K562 (cell line): ENCODE measurements around the gene PARD3. TPM values are rescaled to one million over a fixed set of nuclear protein-coding genes. Genes with fewer than 3 reads are reported as not detected.

Experiments used
- ATAC-seq: fragments of 200-7000 bp; cut with Tn5 transposase; 3 replicates; pipeline ENCODE4 v1.9.1; 2020; ENCODE audit warnings: moderate library complexity
- BruUV-seq: library from RNA; stranded (reverse); fragments of 400-500 nt; replicated peaks from 2 replicates; lab custom pipeline; 2021; lab: Mats Ljungman, UMichigan
- CTCF ChIA-PET: fragments of 300-600 bp; formaldehyde crosslinking; extraction: SDS; loops from one replicate; lab custom pipeline; 2021; ENCODE audit warnings: low intra/inter-chr PET ratio; lab: Yijun Ruan, JAX
- POLR2A ChIA-PET: fragments of 300-600, 350-650 bp; sonication (Branson Sonifier 250); formaldehyde crosslinking; extraction: SDS; loops from one replicate; lab custom pipeline; 2021; ENCODE audit warnings: antibody characterized with exemption, inconsistent platforms; lab: Yijun Ruan, JAX
- DNase-seq, 4 experiments: peaks; one replicate each; pipeline versions ENCODE4 v3.0.0 to v3.0.0-alpha.2; 2011 to 2018; ENCODE audit warnings: low spot score in 3 of 4, mixed read lengths in 3 of 4; ENCODE audit errors: extremely low read depth in 1 of 4
- FAIRE-seq: peaks from 2 replicates; lab custom pipeline; 2011; peaks lifted over from hg19 to GRCh38; lab: Jason Lieb, UNC
- H2AFZ ChIP-seq: 2 replicates; pipeline ENCODE4 v1.6.0; 2011; ENCODE audit warnings: low read depth, low read length, control low read depth, inconsistent platforms
- H3K27ac ChIP-seq: fragments of 200-600 bp; 3 replicates; pipeline ENCODE4 v1.8.0; 2011; ENCODE audit warnings: low read depth, mild to moderate bottlenecking, control low read depth, inconsistent platforms, low read length, moderate library complexity, mixed read lengths; ENCODE audit errors: extremely low read depth
- H3K27me3 ChIP-seq, 2 experiments: fragments of 300-600 bp in 1 of 2; 2 replicates in 1 of 2; 3 replicates in 1 of 2; pipeline versions ENCODE4 v1.6.0 to v1.8.0; 2011; ENCODE audit warnings: inconsistent platforms in 2 of 2, low read length in 2 of 2, mild to moderate bottlenecking in 1 of 2, mixed read lengths in 1 of 2, moderate library complexity in 1 of 2; ENCODE audit not compliant: control insufficient read depth in 2 of 2, insufficient read depth in 2 of 2
- H3K36me3 ChIP-seq: fragments of 300-600 bp; 3 replicates; pipeline ENCODE4 v1.8.0; 2011; ENCODE audit warnings: mild to moderate bottlenecking, low read length, inconsistent platforms; ENCODE audit not compliant: control insufficient read depth, insufficient read depth
- H3K4me1 ChIP-seq, 2 experiments: fragments of 200-600 bp in 1 of 2; replicated peaks in 1 of 2; 2 replicates in 1 of 2; 3 replicates in 1 of 2; pipeline versions ENCODE4 v1.5.1 to v1.8.0; 2011; ENCODE audit warnings: inconsistent platforms in 2 of 2, low read length in 2 of 2, mild to moderate bottlenecking in 1 of 2, mixed read lengths in 1 of 2, moderate library complexity in 1 of 2; ENCODE audit not compliant: control insufficient read depth in 2 of 2, insufficient read depth in 2 of 2
- H3K4me2 ChIP-seq: 2 replicates; pipeline ENCODE4 v1.6.1; 2011; ENCODE audit warnings: low read length, control low read depth, inconsistent platforms, mixed read lengths; ENCODE audit not compliant: insufficient read depth
- H3K4me3 ChIP-seq: fragments of 200-600 bp; sonication (generic), shearing (Covaris generic); 2 replicates; pipeline ENCODE4 v1.5.1; 2016; ENCODE audit warnings: control low read depth, inconsistent platforms
- H3K79me2 ChIP-seq: fragments of 200-600 bp; 3 replicates; pipeline ENCODE4 v1.8.0; 2011; ENCODE audit warnings: low read length, inconsistent platforms; ENCODE audit not compliant: control insufficient read depth, insufficient read depth
- H3K9ac ChIP-seq, 2 experiments: 2 replicates each; pipeline versions ENCODE4 v1.6.0 to v1.6.1; 2011; ENCODE audit warnings: low read depth in 2 of 2, low read length in 2 of 2, control low read depth in 1 of 2, inconsistent platforms in 1 of 2, mild to moderate bottlenecking in 1 of 2, mixed read lengths in 1 of 2; ENCODE audit not compliant: insufficient read depth in 1 of 2
- H3K9me1 ChIP-seq: one replicate; pipeline ENCODE4 v1.6.0; 2011; ENCODE audit warnings: inconsistent platforms, mild to moderate bottlenecking, low read length, moderate library complexity; ENCODE audit not compliant: control insufficient read depth, insufficient read depth
- H3K9me3 ChIP-seq: replicated peaks from 2 replicates; pipeline ENCODE4 v1.5.1; 2011; ENCODE audit warnings: low read depth, low read length, inconsistent platforms; ENCODE audit not compliant: control insufficient read depth, insufficient read depth
- H4K20me1 ChIP-seq: replicated peaks from 2 replicates; pipeline ENCODE4 v1.6.1; 2011; ENCODE audit warnings: low read length, inconsistent platforms, mixed read lengths; ENCODE audit not compliant: control insufficient read depth, insufficient read depth
- CEBPB ChIP-seq: fragments of 450-650 bp; IDR thresholded peaks from 2 replicates; pipeline ENCODE4 v1.6.1; 2016; ENCODE audit warnings: missing genetic modification characterization, missing compliant biosample characterization
- CHCHD3 ChIP-seq: fragments of 250-450 bp; sonication (Bioruptor Pico); IDR thresholded peaks from 2 replicates; pipeline ENCODE4 v2.1.2; 2022; ENCODE audit warnings: mild to moderate bottlenecking
- FOS ChIP-seq: IDR thresholded peaks from 3 replicates; pipeline ENCODE4 v1.6.1; 2011; ENCODE audit not compliant: insufficient read length; ENCODE audit errors: extremely low read depth
- GATA2 ChIP-seq: sonication (generic); formaldehyde crosslinking; IDR thresholded peaks from 2 replicates; pipeline ENCODE4 v1.4.0; 2020; ENCODE audit warnings: mild to moderate bottlenecking, missing genetic modification reagents
- MITF ChIP-seq: IDR thresholded peaks from 2 replicates; pipeline ENCODE4 v1.6.1; 2014; ENCODE audit warnings: antibody characterized with exemption
- NCOR1 ChIP-seq: fragments of 450-650 bp; IDR thresholded peaks from 2 replicates; pipeline ENCODE4 v1.6.1; 2016; ENCODE audit warnings: mild to moderate bottlenecking, moderate library complexity
- NR2C1 ChIP-seq, 2 experiments: fragments of 450-650 bp; IDR thresholded peaks; 2 replicates each; pipeline ENCODE4 v1.6.1; 2017; ENCODE audit warnings: mild to moderate bottlenecking in 2 of 2, antibody characterized with exemption in 1 of 2, inconsistent platforms in 1 of 2, missing compliant biosample characterization in 1 of 2, missing genetic modification characterization in 1 of 2
- ZBTB1 ChIP-seq: sonication (generic); formaldehyde crosslinking; IDR thresholded peaks from 2 replicates; pipeline ENCODE4 v1.8.1; 2023; ENCODE audit warnings: missing genetic modification reagents, low read depth, mild to moderate bottlenecking, borderline replicate concordance
- ZFP30 ChIP-seq: fragments of 250-450 bp; sonication (Bioruptor Pico); IDR thresholded peaks from 2 replicates; pipeline ENCODE4 v1.8.0; 2022; ENCODE audit warnings: moderate library complexity, mild to moderate bottlenecking, inconsistent platforms, borderline replicate concordance
- ZNF586 ChIP-seq: fragments of 450-650 bp; formaldehyde crosslinking; conservative IDR thresholded peaks from 2 replicates; pipeline ENCODE4 v1.4.0; 2020; ENCODE audit warnings: mild to moderate bottlenecking, moderate library complexity
- ZNF766 ChIP-seq: fragments of 200-800 bp; sonication (Bioruptor generic); conservative IDR thresholded peaks from 2 replicates; pipeline ENCODE4 v1.6.1; 2016; ENCODE audit warnings: missing genetic modification characterization, missing compliant biosample characterization
- WGBS: fragments of 100-300 bp; shearing (Covaris generic); methylation state at CpG from one replicate; pipeline ENCODE4 v1.1.6; 2016; ENCODE audit warnings: low coverage, mixed read lengths; ENCODE audit not compliant: insufficient coverage; ENCODE audit errors: missing lambda C conversion rate; 5-methylcytosine and 5-hydroxymethylcytosine counted together
- in situ Hi-C: fragments of 300-500 bp; cut with MboI; formaldehyde crosslinking; loops from 4 replicates; pipeline ENCODE4 v1.15.0; 2018; ENCODE audit warnings: inconsistent platforms, mixed read lengths
- intact Hi-C: fragments of 100-400 bp; cut with micrococcal nuclease; formaldehyde crosslinking; loops from 2 replicates; pipeline ENCODE4 v1.14.2; 2022
- polyA plus RNA-seq, 8 experiments: library from polyadenylated mRNA; depleted of rRNA in 4 of 8; stranded (reverse) in 5 of 8; unstranded in 3 of 8; fragments of >200 nt; fragmentation: Nextera tagmentation in 2 of 8; fragmentation: Illumina TruSeq in 1 of 8; extraction: Ambion mirVana in 2 of 8; extraction: Trizol in 1 of 8; gene quantifications; 2 replicates each; pipeline versions ENCODE4 v1.2.1 to v1.2.3, GENCODE V29; 2011 to 2014; ENCODE audit warnings: inconsistent platforms in 1 of 8, missing spikeins in 1 of 8
- total RNA-seq, 7 experiments: library from RNA; depleted of rRNA in 6 of 7; stranded (reverse); fragments of >200 nt in 6 of 7; fragmentation: Illumina TruSeq in 2 of 7; extraction: Trizol in 2 of 7; gene quantifications; 2 replicates each; pipeline versions ENCODE4 v1.2.1 to v1.2.3, GENCODE V29; 2011 to 2021; ENCODE audit warnings: low replicate concordance in 1 of 7
- TF ChIP-seq, protein P1 (sequence below): fragments of 250-450 bp; sonication (Bioruptor Pico); IDR thresholded peaks from 2 replicates; pipeline ENCODE4 v1.8.0; 2022; ENCODE audit warnings: moderate library complexity, mild to moderate bottlenecking, inconsistent platforms
- TF ChIP-seq, protein P2 (sequence below): sonication (generic); formaldehyde crosslinking; IDR thresholded peaks from 2 replicates; pipeline ENCODE4 v1.8.0; 2022; ENCODE audit warnings: mild to moderate bottlenecking, missing genetic modification reagents

PARD3 gene
- total and polyA plus RNA-seq, 9 of the 15 experiments (the other 6 are each of a cell fraction or from before 2014, with no cell fraction given) = 2.7 to 11.7 (median 7.7) TPM

DNA sequence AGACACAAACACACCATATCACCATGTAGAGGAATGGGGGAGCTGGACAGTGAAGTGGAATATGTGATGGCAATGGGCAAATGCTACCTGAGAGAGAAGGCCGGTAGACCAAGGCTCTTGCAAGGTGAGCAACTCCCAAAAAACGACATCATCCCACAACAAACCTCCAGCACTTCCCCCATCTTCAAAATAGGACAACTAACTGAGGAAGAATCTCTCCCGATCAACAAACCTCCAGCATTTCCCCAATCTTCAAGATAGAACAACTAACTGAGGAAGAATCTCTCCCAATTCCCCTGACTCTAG, 387.2 kb downstream of the PARD3 start:
- TF ChIP-seq ZNF586 (CRISPR knock-in tag) (no peak), FOS (no peak), CHCHD3 (CRISPR knock-in tag) (no peak), GATA2 (CRISPR knock-in tag) (no peak), NCOR1 (no peak), ZFP30 (CRISPR knock-in tag) (no peak), ZNF766 (CRISPR knock-in tag) (no peak), NR2C1 (IDR thresholded peaks at IDR 0.05) (no peak), NR2C1 (tag; IDR thresholded peaks at IDR 0.05) (no peak), ZBTB1 (CRISPR knock-in tag) (no peak), CEBPB (tag) (no peak), MITF (no peak)
- TF ChIP-seq, protein P1, sequence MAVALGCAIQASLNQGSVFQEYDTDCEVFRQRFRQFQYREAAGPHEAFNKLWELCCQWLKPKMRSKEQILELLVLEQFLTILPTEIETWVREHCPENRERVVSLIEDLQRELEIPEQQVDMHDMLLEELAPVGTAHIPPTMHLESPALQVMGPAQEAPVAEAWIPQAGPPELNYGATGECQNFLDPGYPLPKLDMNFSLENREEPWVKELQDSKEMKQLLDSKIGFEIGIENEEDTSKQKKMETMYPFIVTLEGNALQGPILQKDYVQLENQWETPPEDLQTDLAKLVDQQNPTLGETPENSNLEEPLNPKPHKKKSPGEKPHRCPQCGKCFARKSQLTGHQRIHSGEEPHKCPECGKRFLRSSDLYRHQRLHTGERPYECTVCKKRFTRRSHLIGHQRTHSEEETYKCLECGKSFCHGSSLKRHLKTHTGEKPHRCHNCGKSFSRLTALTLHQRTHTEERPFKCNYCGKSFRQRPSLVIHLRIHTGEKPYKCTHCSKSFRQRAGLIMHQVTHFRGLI (CRISPR knock-in tag) = no peak
- TF ChIP-seq, protein P2, sequence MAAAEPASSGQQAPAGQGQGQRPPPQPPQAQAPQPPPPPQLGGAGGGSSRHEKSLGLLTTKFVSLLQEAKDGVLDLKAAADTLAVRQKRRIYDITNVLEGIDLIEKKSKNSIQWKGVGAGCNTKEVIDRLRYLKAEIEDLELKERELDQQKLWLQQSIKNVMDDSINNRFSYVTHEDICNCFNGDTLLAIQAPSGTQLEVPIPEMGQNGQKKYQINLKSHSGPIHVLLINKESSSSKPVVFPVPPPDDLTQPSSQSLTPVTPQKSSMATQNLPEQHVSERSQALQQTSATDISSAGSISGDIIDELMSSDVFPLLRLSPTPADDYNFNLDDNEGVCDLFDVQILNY (CRISPR knock-in tag) = no peak
- Histone ChIP-seq H2AFZ (no peak overlapping the region), H3K4me1 (no peaks in the 10 kb centered on the region), H3K27ac (no peak overlapping the region), H3K9me1 (no peaks in the 10 kb centered on the region), H3K36me3 (no peaks in the 10 kb centered on the region), H3K4me2 (no peak overlapping the region), H3K4me3 (no peak overlapping the region), H3K9ac (no peak overlapping the region), H3K9me3 (no peaks in the 10 kb centered on the region), H3K79me2 (no peaks in the 10 kb centered on the region), H4K20me1 (no peaks in the 10 kb centered on the region), H3K27me3 (no peaks in the 10 kb centered on the region)
- no TSS peak for BruUV-seq
- DNase-seq (no peak), ATAC-seq (no peak), FAIRE-seq (no peak)
- 8% methylated on average over 3 of the region's 3 CpGs for WGBS
- intact Hi-C loops = no loop called here
- in situ Hi-C loops = no loop called here
- ChIA-PET CTCF (no interaction called here), POLR2A (interaction anchor here (0.6 kb wide), 1 partner anchor 40 kb away, joined by 3 read pairs; no protein-coding TSS in a partner anchor)
